ENCODE results near the gene SMIM28. TPM values are rescaled to one million over a fixed set of nuclear protein-coding genes. Genes with fewer than 3 reads are reported as not detected.
"Not testable (repeated sequence)": the region's sequence is repeated elsewhere in the genome, so short reads cannot be mapped to it uniquely, and the experiment has no call there.

The SMIM28 gene
- total RNA-seq, 2 donors from 2014 or later, result not detected

DNA sequence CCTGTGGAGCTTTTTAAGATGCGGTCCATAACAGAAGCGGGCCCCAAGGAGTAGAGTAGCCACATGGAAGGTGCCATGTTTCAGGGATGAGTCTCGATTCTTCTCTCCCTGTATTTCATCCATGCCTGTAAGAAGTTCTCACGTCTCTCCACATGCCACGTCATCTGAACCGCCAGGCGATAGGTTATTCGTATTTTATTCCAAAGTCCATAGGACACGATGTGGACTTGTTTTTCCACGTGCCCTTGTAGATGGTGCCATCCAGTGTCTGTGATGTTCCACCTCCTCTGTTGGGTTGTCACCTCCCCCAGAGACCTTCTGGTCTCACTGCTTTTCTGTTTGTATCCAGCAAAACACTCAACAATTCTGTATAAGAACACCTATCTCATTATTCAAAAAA is 43.9 kb downstream of the SMIM28 start:
- Histone ChIP-seq H3K4me3 (no peak overlapping the region), H3K27ac (no peak overlapping the region), H3K27me3 (replicated peaks; ENCODE audit: insufficient read depth) (no peaks in the 10 kb centered on the region), H3K36me3 (no peaks in the 10 kb centered on the region), H3K4me1 (replicated peaks) (no peaks in the 10 kb centered on the region), H3K9me3 (no peaks in the 10 kb centered on the region)
- DNase-seq (ENCODE audit: low spot score), result no peak
- TF ChIP-seq POLR2AphosphoS5 (IDR thresholded peaks at IDR 0.05), result no peak
- no peak for TF ChIP-seq POLR2A (IDR thresholded peaks at IDR 0.05)
- TF ChIP-seq CTCF (IDR thresholded peaks at IDR 0.05), result no peak
- 97% methylated on average over 10 of the region's 10 CpGs for WGBS
- intact Hi-C loops (cut with DNase I), result loop anchor here (10.0 kb wide), 2 partner anchors 163 to 343 kb away; no protein-coding TSS in a partner anchor

- no peaks in the 10 kb centered on the region for H3K9me3 ChIP-seq
- H3K4me3 ChIP-seq, result no peak overlapping the region
- TF ChIP-seq POLR2A (IDR thresholded peaks at IDR 0.05) (no peak), POLR2AphosphoS5 (IDR thresholded peaks at IDR 0.05) (no peak), CTCF (IDR thresholded peaks at IDR 0.05) (no peak)
- no peaks in the 10 kb centered on the region for H3K36me3 ChIP-seq
- intact Hi-C loops (cut with DNase I), result loop anchor here (10.0 kb wide), 2 partner anchors 162 to 342 kb away; no protein-coding TSS in a partner anchor
- no peaks in the 10 kb centered on the region for H3K27me3 ChIP-seq (replicated peaks; ENCODE audit: insufficient read depth)
- no peaks in the 10 kb centered on the region for H3K4me1 ChIP-seq (replicated peaks)
- no peak overlapping the region for H3K27ac ChIP-seq
- DNase-seq (ENCODE audit: low spot score), result no peak
Measured at GRCh38 chr6:138422861-138423260, 45.2 kb downstream of the SMIM28 start.

GRCh38 chr6:138424004-138424904 is 46.5 kb downstream of the SMIM28 start:
- Histone ChIP-seq H3K4me1 (replicated peaks) (no peaks in the 10 kb centered on the region), H3K9me3 (no peaks in the 10 kb centered on the region), H3K4me3 (no peak overlapping the region), H3K27me3 (replicated peaks; ENCODE audit: insufficient read depth) (no peaks in the 10 kb centered on the region), H3K27ac (no peak overlapping the region), H3K36me3 (no peaks in the 10 kb centered on the region)
- TF ChIP-seq POLR2AphosphoS5 (IDR thresholded peaks at IDR 0.05) (no peak), POLR2A (IDR thresholded peaks at IDR 0.05) (no peak), CTCF (IDR thresholded peaks at IDR 0.05) (no peak)
- DNase-seq (ENCODE audit: low spot score), result no peak
- intact Hi-C loops (cut with DNase I), result loop anchor here (10.0 kb wide), 2 partner anchors 161 to 341 kb away; no protein-coding TSS in a partner anchor
- WGBS, result 93% methylated on average over 47 of the region's 48 CpGs

- DNase-seq (ENCODE audit: low spot score); H3K36me3 ChIP-seq; H3K4me3 ChIP-seq; H3K27me3 ChIP-seq (replicated peaks; ENCODE audit: insufficient read depth); H3K9me3 ChIP-seq; H3K4me1 ChIP-seq (replicated peaks); H3K27ac ChIP-seq: not testable (repeated sequence)
- intact Hi-C loops (cut with DNase I), result loop anchor here (5.0 to 10.0 kb wide), 3 partner anchors 97 to 340 kb away; no protein-coding TSS in a partner anchor
- 93% methylated on average over 7 of the region's 7 CpGs for WGBS
Measured at GRCh38 chr6:138425256-138425655, 47.6 kb downstream of the SMIM28 start.

GRCh38 chr6:138426500-138427123 is 48.9 kb downstream of the SMIM28 start:
- DNase-seq (ENCODE audit: low spot score), result no peak
- H3K36me3 ChIP-seq, result no peaks in the 10 kb centered on the region
- 85% methylated on average over 5 of the region's 5 CpGs for WGBS
- H3K27me3 ChIP-seq (replicated peaks; ENCODE audit: insufficient read depth), result no peaks in the 10 kb centered on the region
- no peaks in the 10 kb centered on the region for H3K4me1 ChIP-seq (replicated peaks)
- TF ChIP-seq CTCF (IDR thresholded peaks at IDR 0.05) (no peak), POLR2A (IDR thresholded peaks at IDR 0.05) (no peak), POLR2AphosphoS5 (IDR thresholded peaks at IDR 0.05) (no peak)
- intact Hi-C loops (cut with DNase I), result loop anchor here (5.0 to 10.0 kb wide), 3 partner anchors 96 to 338 kb away; no protein-coding TSS in a partner anchor
- no peak overlapping the region for H3K27ac ChIP-seq
- H3K4me3 ChIP-seq, result no peak overlapping the region
- H3K9me3 ChIP-seq, result no peaks in the 10 kb centered on the region
